HepG2 (cell line): Measurements from ENCODE around the gene DMXL2. TPM values are rescaled to one million over a fixed set of nuclear protein-coding genes. Genes with fewer than 3 reads are reported as not detected.

Experiments used
- ATAC-seq: fragments of 200-7000 bp; cut with Tn5 transposase; 3 replicates; pipeline ENCODE4 v1.9.1; 2020; ENCODE audit warnings: mild to moderate bottlenecking, moderate library complexity
- BruUV-seq: library from RNA; stranded (reverse); fragments of 400-500 nt; replicated peaks from 2 replicates; lab custom pipeline; 2021; lab: Mats Ljungman, UMichigan
- CTCF ChIA-PET: fragments of 300-600 bp; formaldehyde crosslinking; extraction: SDS; loops from one replicate; lab custom pipeline; 2021; ENCODE audit warnings: low total read pairs, inconsistent platforms, low intra/inter-chr PET ratio; lab: Yijun Ruan, JAX
- POLR2A ChIA-PET: fragments of 350-600 bp; sonication (Branson Sonifier 250); formaldehyde crosslinking; loops from one replicate; lab custom pipeline; 2020; ENCODE audit warnings: antibody characterized with exemption, inconsistent platforms; lab: Yijun Ruan, JAX
- DNase-seq: peaks from one replicate; pipeline ENCODE4 v3.0.0-alpha.2; 2015; ENCODE audit warnings: low spot score
- FAIRE-seq: peaks from 3 replicates; lab custom pipeline; 2011; peaks lifted over from hg19 to GRCh38; lab: Jason Lieb, UNC
- H2AFZ ChIP-seq: one replicate; pipeline ENCODE4 v1.6.1; 2011; ENCODE audit warnings: low read length, inconsistent platforms
- H3K27ac ChIP-seq: fragments of 300-600 bp; 3 replicates; pipeline ENCODE4 v1.8.0; 2011; ENCODE audit warnings: mixed run types, mild to moderate bottlenecking, mixed read lengths, low read length, inconsistent platforms; ENCODE audit not compliant: insufficient read depth; ENCODE audit errors: extremely low read length
- H3K27me3 ChIP-seq, 2 experiments: fragments of 200-600 bp in 1 of 2; 2 replicates in 1 of 2; 3 replicates in 1 of 2; pipeline versions ENCODE4 v1.6.0 to v1.8.0; 2011; ENCODE audit warnings: low read length in 2 of 2, mild to moderate bottlenecking in 2 of 2, moderate library complexity in 2 of 2, inconsistent platforms in 1 of 2; ENCODE audit not compliant: insufficient read depth in 2 of 2, control insufficient read depth in 1 of 2
- H3K36me3 ChIP-seq, 2 experiments: fragments of 200-600 bp in 1 of 2; replicated peaks in 1 of 2; 2 replicates in 1 of 2; 3 replicates in 1 of 2; pipeline versions ENCODE4 v1.5.1 to v1.8.0; 2011; ENCODE audit warnings: low read length in 2 of 2, inconsistent platforms in 1 of 2; ENCODE audit not compliant: insufficient read depth in 2 of 2, control insufficient read depth in 1 of 2
- H3K4me1 ChIP-seq: 2 replicates; pipeline ENCODE4 v1.5.1; 2012; ENCODE audit warnings: low read length, inconsistent platforms; ENCODE audit not compliant: insufficient read depth
- H3K4me2 ChIP-seq: 2 replicates; pipeline ENCODE4 v1.6.0; 2011; ENCODE audit warnings: low read depth, low read length, inconsistent platforms
- H3K4me3 ChIP-seq, 3 experiments: fragments of 200-600 bp in 1 of 3; sonication (generic), shearing (Covaris generic) in 1 of 3; replicated peaks in 1 of 3; 2 replicates each; pipeline ENCODE4 v1.5.1; 2011 to 2016; ENCODE audit warnings: low read length in 3 of 3, inconsistent platforms in 2 of 3, low read depth in 2 of 3, mild to moderate bottlenecking in 2 of 3, control low read depth in 1 of 3, mixed read lengths in 1 of 3; ENCODE audit not compliant: insufficient read depth in 1 of 3
- H3K79me2 ChIP-seq: one replicate; pipeline ENCODE4 v1.6.1; 2011; ENCODE audit warnings: low read length, inconsistent platforms; ENCODE audit not compliant: insufficient read depth
- H3K9ac ChIP-seq: 2 replicates; pipeline ENCODE4 v1.6.0; 2011; ENCODE audit warnings: mild to moderate bottlenecking, low read depth, low read length, inconsistent platforms; ENCODE audit not compliant: insufficient read depth
- H3K9me3 ChIP-seq: 2 replicates; pipeline ENCODE4 v1.5.1; 2012; ENCODE audit warnings: mild to moderate bottlenecking, low read length
- H4K20me1 ChIP-seq: 2 replicates; pipeline ENCODE4 v1.6.0; 2011; ENCODE audit warnings: inconsistent platforms, mild to moderate bottlenecking, low read length, moderate library complexity; ENCODE audit not compliant: insufficient read depth
- ISX ChIP-seq: sonication (generic); formaldehyde crosslinking; conservative IDR thresholded peaks from 2 replicates; pipeline ENCODE4 v1.5.0; 2020; ENCODE audit warnings: missing genetic modification reagents
- NFE2L2 ChIP-seq: fragments of 150-350 bp; IDR thresholded peaks from 2 replicates; pipeline ENCODE4 v1.6.1; 2014; ENCODE audit warnings: low read length
- NR3C1 ChIP-seq: sonication (generic); formaldehyde crosslinking; IDR thresholded peaks from 2 replicates; pipeline ENCODE4 v1.4.0; 2020; ENCODE audit warnings: missing genetic modification reagents
- SMC3 ChIP-seq: IDR thresholded peaks from 2 replicates; pipeline ENCODE4 v1.6.1; 2011; ENCODE audit warnings: low read length, improper control_type of control experiment
- STAG1 ChIP-seq: sonication (generic); formaldehyde crosslinking; IDR thresholded peaks from 2 replicates; pipeline ENCODE4 v1.4.0; 2020; ENCODE audit warnings: missing genetic modification reagents
- TAF1 ChIP-seq: sonication (generic); formaldehyde crosslinking; IDR thresholded peaks from 2 replicates; pipeline ENCODE4 v1.4.0; 2020; ENCODE audit warnings: missing genetic modification reagents
- ZNF552 ChIP-seq: sonication (generic); formaldehyde crosslinking; IDR thresholded peaks from 2 replicates; pipeline ENCODE4 v1.9.0; 2022; ENCODE audit warnings: missing genetic modification reagents, mild to moderate bottlenecking, borderline replicate concordance
- WGBS: methylation state at CpG from one replicate; pipeline ENCODE4 v1.1.6; 2017; ENCODE audit warnings: low lambda C conversion rate; 5-methylcytosine and 5-hydroxymethylcytosine counted together
- in situ Hi-C: cut with HindIII; loops from 2 replicates; pipeline ENCODE4 v1.10.0; 2017; ENCODE audit warnings: low pct_unique_long_range_greater_than_20kb; ENCODE audit not compliant: extremely low pct_ligation_motif_present
- intact Hi-C: fragments of 100-400 bp; cut with micrococcal nuclease; formaldehyde crosslinking; loops from one replicate; pipeline ENCODE4 v1.10.0; 2022; ENCODE audit not compliant: unreplicated experiment
- polyA plus RNA-seq, 8 experiments: library from polyadenylated mRNA; depleted of rRNA in 3 of 8; stranded (reverse) in 7 of 8; unstranded in 1 of 8; fragments of >200 nt; fragmentation: Illumina TruSeq in 4 of 8; extraction: Trizol in 4 of 8; gene quantifications; 2 replicates each; pipeline versions ENCODE4 v1.2.1 to v1.2.3, GENCODE V29; 2011 to 2016; ENCODE audit warnings: low read depth in 4 of 8, missing spikeins in 1 of 8, mixed read lengths in 1 of 8; ENCODE audit not compliant: insufficient read depth in 1 of 8
- total RNA-seq, 5 experiments: library from RNA; depleted of rRNA; stranded (reverse); fragments of >200 nt; fragmentation: Illumina TruSeq; extraction: Trizol; gene quantifications; 2 replicates each; pipeline ENCODE4 v1.2.3, GENCODE V29; 2016; ENCODE audit warnings: low read depth in 1 of 5
- TF ChIP-seq, protein P1 (sequence below): sonication (generic); formaldehyde crosslinking; IDR thresholded peaks from 2 replicates; pipeline ENCODE4 v1.4.0; 2020; ENCODE audit warnings: missing genetic modification reagents; ENCODE audit errors: not compliant biosample characterization
- TF ChIP-seq, protein P2 (sequence below): sonication (generic); formaldehyde crosslinking; IDR thresholded peaks from 2 replicates; pipeline ENCODE4 v1.5.0; 2020; ENCODE audit warnings: mild to moderate bottlenecking, missing genetic modification reagents, moderate library complexity

The DMXL2 gene
- total and polyA plus RNA-seq, 2 of the 13 experiments (the other 11 are each of a cell fraction or from before 2014, with no cell fraction given), result 11.6 to 15.3 TPM

DNA sequence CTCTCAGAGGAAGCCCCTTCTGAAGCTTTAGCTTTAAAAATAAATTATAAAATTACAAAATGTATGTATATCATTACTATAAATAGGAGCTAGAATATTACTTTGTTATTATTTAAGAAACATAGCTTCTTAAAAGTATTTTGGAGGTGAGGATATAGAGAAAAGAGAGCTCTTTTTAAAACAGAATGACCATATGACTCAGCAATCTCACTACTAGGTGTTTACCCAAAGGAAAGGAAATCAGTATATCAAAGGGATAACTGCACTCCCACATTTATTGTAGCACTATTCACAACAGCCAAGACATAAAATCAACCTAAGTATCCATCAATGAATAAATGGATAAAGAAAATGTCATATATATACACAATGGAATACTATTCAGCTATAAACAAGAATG lies 119.6 kb downstream of the DMXL2 start:
- no peak for ATAC-seq
- peak; percentile 16; the same call in 1 of the 2 replicates for TF ChIP-seq NFE2L2
- TF ChIP-seq, protein P1, sequence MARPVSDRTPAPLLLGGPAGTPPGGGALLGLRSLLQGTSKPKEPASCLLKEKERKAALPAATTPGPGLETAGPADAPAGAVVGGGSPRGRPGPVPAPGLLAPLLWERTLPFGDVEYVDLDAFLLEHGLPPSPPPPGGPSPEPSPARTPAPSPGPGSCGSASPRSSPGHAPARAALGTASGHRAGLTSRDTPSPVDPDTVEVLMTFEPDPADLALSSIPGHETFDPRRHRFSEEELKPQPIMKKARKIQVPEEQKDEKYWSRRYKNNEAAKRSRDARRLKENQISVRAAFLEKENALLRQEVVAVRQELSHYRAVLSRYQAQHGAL (CRISPR knock-in tag), result no peak
- TF ChIP-seq ZNF552 (CRISPR knock-in tag), result no peak
- no peak for DNase-seq
- POLR2A ChIA-PET, result no interaction called here
- Histone ChIP-seq H3K36me3 (no peaks in the 10 kb centered on the region; a peak in 1 of 5 replicates), H3K27me3 (no peaks in the 10 kb centered on the region), H3K9ac (no peak overlapping the region), H3K4me2 (no peak overlapping the region), H3K4me3 (no peak overlapping the region), H4K20me1 (no peaks in the 10 kb centered on the region), H3K27ac (no peak overlapping the region), H3K4me1 (no peaks in the 10 kb centered on the region), H3K9me3 (no peaks in the 10 kb centered on the region), H3K79me2 (no peaks in the 10 kb centered on the region), H2AFZ (no peak overlapping the region)
- FAIRE-seq, result no peak
- in situ Hi-C loops, result no loop called here
- intact Hi-C loops, result no loop called here
- no TSS peak for BruUV-seq
- CTCF ChIA-PET, result no interaction called here

GRCh38 chr15:51499379-51499976 lies 123.1 kb downstream of the DMXL2 start:
- Histone ChIP-seq H3K4me3 (no peak overlapping the region), H3K27ac (no peak overlapping the region), H3K27me3 (no peaks in the 10 kb centered on the region), H3K79me2 (no peaks in the 10 kb centered on the region), H4K20me1 (no peaks in the 10 kb centered on the region), H3K36me3 (no peaks in the 10 kb centered on the region; a peak in 1 of 5 replicates), H3K9ac (no peak overlapping the region), H3K4me2 (no peak overlapping the region), H3K4me1 (peaks cover 7% of the 10 kb centered on the region), H2AFZ (no peak overlapping the region), H3K9me3 (no peaks in the 10 kb centered on the region)
- intact Hi-C loops (loop anchor here (2.0 to 5.0 kb wide), 3 partner anchors 97 to 219 kb away; no protein-coding TSS in a partner anchor), in situ Hi-C loops (no loop called here)
- WGBS, result 76% methylated on average over 5 of the region's 5 CpGs
- BruUV-seq, result no TSS peak
- ATAC-seq (peak; percentile 81), DNase-seq (peak; percentile 43), FAIRE-seq (peak; percentile 89)
- POLR2A ChIA-PET, result no interaction called here
- TF ChIP-seq ISX (CRISPR knock-in tag) (no peak), TAF1 (no peak), NR3C1 (CRISPR knock-in tag) (no peak), SMC3 (peak; percentile 57; the same call in 1 of the 2 replicates), STAG1 (CRISPR knock-in tag) (peak; percentile 70)
- TF ChIP-seq, protein P2, sequence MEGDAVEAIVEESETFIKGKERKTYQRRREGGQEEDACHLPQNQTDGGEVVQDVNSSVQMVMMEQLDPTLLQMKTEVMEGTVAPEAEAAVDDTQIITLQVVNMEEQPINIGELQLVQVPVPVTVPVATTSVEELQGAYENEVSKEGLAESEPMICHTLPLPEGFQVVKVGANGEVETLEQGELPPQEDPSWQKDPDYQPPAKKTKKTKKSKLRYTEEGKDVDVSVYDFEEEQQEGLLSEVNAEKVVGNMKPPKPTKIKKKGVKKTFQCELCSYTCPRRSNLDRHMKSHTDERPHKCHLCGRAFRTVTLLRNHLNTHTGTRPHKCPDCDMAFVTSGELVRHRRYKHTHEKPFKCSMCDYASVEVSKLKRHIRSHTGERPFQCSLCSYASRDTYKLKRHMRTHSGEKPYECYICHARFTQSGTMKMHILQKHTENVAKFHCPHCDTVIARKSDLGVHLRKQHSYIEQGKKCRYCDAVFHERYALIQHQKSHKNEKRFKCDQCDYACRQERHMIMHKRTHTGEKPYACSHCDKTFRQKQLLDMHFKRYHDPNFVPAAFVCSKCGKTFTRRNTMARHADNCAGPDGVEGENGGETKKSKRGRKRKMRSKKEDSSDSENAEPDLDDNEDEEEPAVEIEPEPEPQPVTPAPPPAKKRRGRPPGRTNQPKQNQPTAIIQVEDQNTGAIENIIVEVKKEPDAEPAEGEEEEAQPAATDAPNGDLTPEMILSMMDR (CRISPR knock-in tag), result peak; percentile 80
- CTCF ChIA-PET, result interaction anchor here (1.4 kb wide), 1 partner anchor 96 kb away, joined by 5 read pairs; no protein-coding TSS in a partner anchor
